Ectodermal cell (in vitro differentiated cells): ENCODE data around the gene MAPKAPK2.

Experiments used
- H3K27ac ChIP-seq: 2 replicates; pipeline ENCODE4 v1.7.0; 2013; ENCODE audit warnings: mild to moderate bottlenecking, low read depth, low read length; ENCODE audit not compliant: insufficient read depth, poor library complexity, severe bottlenecking
- H3K27me3 ChIP-seq: 2 replicates; pipeline ENCODE4 v1.7.0; 2013; ENCODE audit warnings: mild to moderate bottlenecking, low read length; ENCODE audit not compliant: insufficient read depth, control insufficient read depth, poor library complexity, severe bottlenecking
- H3K36me3 ChIP-seq: one replicate; pipeline ENCODE4 v1.7.0; 2013; ENCODE audit warnings: low read length; ENCODE audit not compliant: control insufficient read depth, insufficient read depth
- H3K4me1 ChIP-seq: one replicate; pipeline ENCODE4 v1.7.0; 2013; ENCODE audit warnings: low read length; ENCODE audit not compliant: control insufficient read depth, insufficient read depth
- H3K4me3 ChIP-seq: 2 replicates; pipeline ENCODE4 v1.7.0; 2013; ENCODE audit warnings: low read depth, low read length, control low read depth; ENCODE audit not compliant: insufficient read depth
- H3K9me3 ChIP-seq: 2 replicates; pipeline ENCODE4 v1.7.0; 2013; ENCODE audit warnings: mild to moderate bottlenecking, low read length, moderate library complexity; ENCODE audit not compliant: control insufficient read depth
- WGBS, 2 experiments: methylation state at CpG; one replicate each; pipeline ENCODE4 v1.1.7; 2013; ENCODE audit warnings: missing lambda C conversion rate in 2 of 2; 5-methylcytosine and 5-hydroxymethylcytosine counted together

MAPKAPK2 gene

GRCh38 chr1:206716870-206717673 is 32.4 kb downstream of the MAPKAPK2 start:
- Histone ChIP-seq H3K36me3 (no peaks in the 10 kb centered on the region), H3K27ac (no peak overlapping the region), H3K4me1 (peaks cover 6% of the 10 kb centered on the region), H3K9me3 (no peaks in the 10 kb centered on the region), H3K4me3 (no peak overlapping the region), H3K27me3 (no peaks in the 10 kb centered on the region)
- WGBS, 2 experiments, result 92 to 95% methylated on average over 8 of the region's 8 CpGs

DNA sequence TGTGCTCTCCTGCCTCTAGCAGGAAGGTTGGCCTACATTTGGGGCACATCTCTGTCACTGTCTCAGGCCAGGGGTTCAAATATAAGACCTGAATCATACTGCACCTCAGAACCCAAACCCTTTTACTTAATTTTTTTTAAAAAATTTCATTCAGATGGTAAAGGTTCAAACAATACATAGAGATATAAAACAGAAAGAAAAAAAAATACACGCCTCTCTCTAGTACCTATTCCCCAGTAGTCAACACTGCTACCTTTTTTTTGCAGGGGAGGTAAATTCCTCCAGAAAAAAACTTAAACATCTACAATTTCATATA is 32.9 kb downstream of the MAPKAPK2 start:
- H3K9me3 ChIP-seq, result no peaks in the 10 kb centered on the region
- H3K36me3 ChIP-seq, result no peaks in the 10 kb centered on the region
- no peak overlapping the region for H3K4me3 ChIP-seq
- 89% methylated on average over 1 of the region's 1 CpG; no CpG with 5 or more reads in 1 of the 2 experiments for WGBS, 2 experiments
- H3K27me3 ChIP-seq, result no peaks in the 10 kb centered on the region
- no peak overlapping the region for H3K27ac ChIP-seq
- H3K4me1 ChIP-seq, result peaks cover 6% of the 10 kb centered on the region

DNA sequence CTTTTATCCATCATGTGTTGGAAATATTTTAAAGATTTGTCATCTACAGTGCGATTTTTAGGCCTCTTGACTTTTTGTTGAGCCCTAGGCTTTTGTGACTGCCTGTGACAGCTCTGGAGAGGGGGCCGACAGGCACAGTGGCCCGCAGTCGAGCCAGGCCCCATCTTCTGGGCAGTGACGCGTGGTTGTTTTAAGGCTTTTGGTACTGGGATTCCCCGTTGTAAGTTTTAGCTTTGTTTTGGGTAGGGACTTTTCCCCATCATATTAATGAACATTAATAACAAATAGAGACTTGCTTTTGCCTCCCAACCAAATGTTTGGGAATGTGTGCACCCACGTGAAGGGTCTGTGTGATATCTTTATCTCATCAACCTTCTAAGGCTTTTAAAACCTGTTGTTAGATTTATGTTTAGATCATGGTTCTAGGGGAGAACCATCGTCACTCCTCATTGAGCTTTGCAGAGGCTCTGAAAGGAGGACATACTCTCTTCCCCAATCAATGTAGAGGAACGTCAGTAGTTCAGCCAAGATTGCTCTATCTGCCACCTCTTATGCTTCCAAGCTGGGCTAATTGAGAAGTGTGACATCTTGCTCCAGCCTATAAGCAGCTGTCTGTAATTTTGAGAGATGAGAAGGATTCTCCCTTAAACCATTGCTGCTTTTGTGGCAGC is 34.6 kb downstream of the MAPKAPK2 start:
- Histone ChIP-seq H3K4me1 (peaks cover 11% of the 10 kb centered on the region), H3K27ac (no peak overlapping the region), H3K9me3 (no peaks in the 10 kb centered on the region), H3K36me3 (no peaks in the 10 kb centered on the region), H3K27me3 (no peaks in the 10 kb centered on the region), H3K4me3 (no peak overlapping the region)
- WGBS, 2 experiments, result 90 to 93% methylated on average over 9 to 10 of the region's 10 CpGs

GRCh38 chr1:206721454-206721853 is 36.7 kb downstream of the MAPKAPK2 start:
- Histone ChIP-seq H3K4me3 (no peak overlapping the region), H3K27me3 (no peaks in the 10 kb centered on the region), H3K9me3 (no peaks in the 10 kb centered on the region), H3K36me3 (no peaks in the 10 kb centered on the region), H3K27ac (no peak overlapping the region), H3K4me1 (peaks cover 12% of the 10 kb centered on the region)
- 95% methylated on average over 1 of the region's 1 CpG for WGBS, 2 experiments

GRCh38 chr1:206722751-206723461 is 38.2 kb downstream of the MAPKAPK2 start:
- Histone ChIP-seq H3K9me3 (no peaks in the 10 kb centered on the region), H3K4me1 (peaks cover 12% of the 10 kb centered on the region), H3K36me3 (no peaks in the 10 kb centered on the region), H3K4me3 (no peak overlapping the region), H3K27me3 (no peaks in the 10 kb centered on the region), H3K27ac (no peak overlapping the region)
- WGBS, 2 experiments, result 89 to 95% methylated on average over 17 of the region's 17 CpGs

GRCh38 chr1:206723462-206723804 is 38.7 kb downstream of the MAPKAPK2 start:
- Histone ChIP-seq H3K36me3 (no peaks in the 10 kb centered on the region), H3K4me3 (no peak overlapping the region), H3K27ac (no peak overlapping the region), H3K27me3 (no peaks in the 10 kb centered on the region), H3K4me1 (peaks cover 12% of the 10 kb centered on the region), H3K9me3 (no peaks in the 10 kb centered on the region)
- WGBS, 2 experiments, result 70 to 78% methylated on average over 4 of the region's 4 CpGs

GRCh38 chr1:206723805-206724472 is 39.2 kb downstream of the MAPKAPK2 start:
- Histone ChIP-seq H3K9me3 (no peaks in the 10 kb centered on the region), H3K4me3 (no peak overlapping the region), H3K27ac (peak overlapping the region; percentile 26), H3K4me1 (peaks cover 12% of the 10 kb centered on the region), H3K36me3 (no peaks in the 10 kb centered on the region), H3K27me3 (no peaks in the 10 kb centered on the region)
- WGBS, 2 experiments, result 60 to 61% methylated on average over 12 of the region's 12 CpGs

- H3K9me3 ChIP-seq, result no peaks in the 10 kb centered on the region
- WGBS, 2 experiments, result 74 to 75% methylated on average over 9 of the region's 9 CpGs
- H3K27ac ChIP-seq, result no peak overlapping the region
- H3K27me3 ChIP-seq, result no peaks in the 10 kb centered on the region
- H3K4me3 ChIP-seq, result no peak overlapping the region
- H3K36me3 ChIP-seq, result peaks cover 12% of the 10 kb centered on the region
- H3K4me1 ChIP-seq, result peaks cover 12% of the 10 kb centered on the region
Observed at GRCh38 chr1:206725109-206725963, 40.6 kb downstream of the MAPKAPK2 start.

GRCh38 chr1:206727981-206728696 is 43.4 kb downstream of the MAPKAPK2 start:
- Histone ChIP-seq H3K9me3 (no peaks in the 10 kb centered on the region), H3K27me3 (no peaks in the 10 kb centered on the region), H3K4me3 (no peak overlapping the region), H3K4me1 (peaks cover 12% of the 10 kb centered on the region), H3K27ac (no peak overlapping the region), H3K36me3 (peaks cover 23% of the 10 kb centered on the region)
- WGBS, 2 experiments, result 96% methylated on average over 8 of the region's 8 CpGs
